Suprapubic skin (tissue), 3 donors: ENCODE data around the gene CSH1.

Experiments used
- POLR2A ChIP-seq, 2 donors: fragments of 450-650 bp; IDR thresholded peaks; one replicate each; pipeline ENCODE4 v1.6.1; 2017; ENCODE audit warnings: antibody characterized with exemption in 2 of 2, mild to moderate bottlenecking in 2 of 2, moderate library complexity in 2 of 2
- TF ChIP-seq, protein P1 (sequence below), 2 donors: fragments of 200-600 bp in 1 of 2; fragments of 450-650 bp in 1 of 2; sonication (generic) in 1 of 2; IDR thresholded peaks; one replicate each; pipeline ENCODE4 v1.5.1; 2016 to 2019; ENCODE audit warnings: antibody characterized with exemption in 2 of 2, mild to moderate bottlenecking in 1 of 2, moderate library complexity in 1 of 2

DNA sequence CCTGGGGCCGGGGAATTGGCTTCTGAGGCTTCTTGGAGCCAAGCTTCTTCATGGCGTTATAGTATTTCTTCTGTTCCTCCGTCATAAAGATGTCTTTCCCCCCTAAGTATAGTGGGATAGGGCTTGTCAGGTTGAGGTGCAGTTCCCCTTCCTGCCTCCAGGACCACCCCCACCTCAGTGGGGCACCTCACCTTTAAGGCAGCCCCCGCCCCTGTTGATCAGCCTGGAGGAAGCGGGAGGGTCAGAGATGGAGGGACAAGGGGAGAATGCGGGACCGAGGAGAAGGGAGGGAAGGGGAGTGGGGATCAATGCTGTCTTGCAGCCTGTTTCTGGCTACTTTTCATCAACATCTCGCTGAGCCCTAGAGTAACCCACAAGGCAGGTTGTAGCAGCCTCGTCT lies 47.4 kb upstream of the CSH1 start:
- TF ChIP-seq, protein P1, sequence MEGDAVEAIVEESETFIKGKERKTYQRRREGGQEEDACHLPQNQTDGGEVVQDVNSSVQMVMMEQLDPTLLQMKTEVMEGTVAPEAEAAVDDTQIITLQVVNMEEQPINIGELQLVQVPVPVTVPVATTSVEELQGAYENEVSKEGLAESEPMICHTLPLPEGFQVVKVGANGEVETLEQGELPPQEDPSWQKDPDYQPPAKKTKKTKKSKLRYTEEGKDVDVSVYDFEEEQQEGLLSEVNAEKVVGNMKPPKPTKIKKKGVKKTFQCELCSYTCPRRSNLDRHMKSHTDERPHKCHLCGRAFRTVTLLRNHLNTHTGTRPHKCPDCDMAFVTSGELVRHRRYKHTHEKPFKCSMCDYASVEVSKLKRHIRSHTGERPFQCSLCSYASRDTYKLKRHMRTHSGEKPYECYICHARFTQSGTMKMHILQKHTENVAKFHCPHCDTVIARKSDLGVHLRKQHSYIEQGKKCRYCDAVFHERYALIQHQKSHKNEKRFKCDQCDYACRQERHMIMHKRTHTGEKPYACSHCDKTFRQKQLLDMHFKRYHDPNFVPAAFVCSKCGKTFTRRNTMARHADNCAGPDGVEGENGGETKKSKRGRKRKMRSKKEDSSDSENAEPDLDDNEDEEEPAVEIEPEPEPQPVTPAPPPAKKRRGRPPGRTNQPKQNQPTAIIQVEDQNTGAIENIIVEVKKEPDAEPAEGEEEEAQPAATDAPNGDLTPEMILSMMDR (IDR thresholded peaks at IDR 0.05), result no peak
- TF ChIP-seq POLR2A (IDR thresholded peaks at IDR 0.05), result no peak
